ENCODE results near the gene VPS26C. TPM values are rescaled to one million over a fixed set of nuclear protein-coding genes. Genes with fewer than 3 reads are reported as not detected.

VPS26C gene
- total RNA-seq, 1 experiment from 2014 or later = 83.8 TPM

DNA sequence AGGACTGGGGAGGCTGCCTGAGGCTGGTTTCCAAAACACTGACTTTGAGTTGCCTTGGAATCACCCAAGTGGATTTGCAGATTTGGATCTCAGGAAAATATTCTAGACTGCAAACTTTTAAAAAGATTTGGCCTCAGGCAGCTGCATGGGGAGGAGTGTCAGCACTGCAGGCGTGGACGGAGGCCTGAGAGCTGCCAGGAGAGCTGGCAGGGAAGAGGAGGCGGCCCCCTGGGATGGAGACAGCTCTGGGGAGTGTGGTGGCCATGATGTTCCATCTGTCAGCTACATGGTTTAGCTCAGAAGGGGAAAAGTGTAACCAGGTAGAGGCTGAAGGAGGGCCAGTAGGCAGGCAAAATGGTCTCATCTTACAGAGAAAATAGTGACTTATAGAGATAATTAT, 72.1 kb downstream of the VPS26C start:
- DNase-seq (ENCODE audit: low read depth, low spot score) = no peak
- in situ Hi-C loops (cut with HindIII; ENCODE audit: low pct_unique_long_range_greater_than_20kb, low sequenced_read_pairs) = no loop called here

GRCh38 chr21:37193676-37194075, 73.5 kb downstream of the VPS26C start:
- DNase-seq (ENCODE audit: low read depth, low spot score) = no peak

GRCh38 chr21:37193006-37193405, 74.1 kb downstream of the VPS26C start:
- in situ Hi-C loops (cut with HindIII; ENCODE audit: low pct_unique_long_range_greater_than_20kb, low sequenced_read_pairs) = no loop called here
- DNase-seq (ENCODE audit: low read depth, low spot score) = peak; percentile 52

More at GRCh38 chr21:37193676-37194075, 73.5 kb downstream of the VPS26C start:
- in situ Hi-C loops (cut with HindIII; ENCODE audit: low pct_unique_long_range_greater_than_20kb, low sequenced_read_pairs) = no loop called here

DNA sequence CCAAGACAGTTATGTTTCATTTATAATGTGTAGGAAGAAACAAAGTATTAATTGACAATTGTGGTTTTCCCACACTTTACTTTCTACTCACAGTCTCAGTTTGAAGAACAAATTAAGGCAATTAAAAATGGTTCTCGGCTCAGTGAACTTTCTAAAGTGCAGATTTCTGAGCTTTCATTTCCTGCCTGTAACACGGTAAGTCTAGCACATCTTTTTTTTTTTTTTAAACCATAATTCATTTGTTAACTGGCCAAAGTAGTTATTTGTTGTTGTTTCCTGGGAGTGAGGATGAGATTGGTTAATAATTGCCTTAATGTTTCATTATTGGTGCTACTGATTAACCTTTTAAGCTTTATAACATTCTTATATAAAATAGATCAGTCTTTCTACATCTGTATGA, 75.1 kb downstream of the VPS26C start:
- in situ Hi-C loops (cut with HindIII; ENCODE audit: low pct_unique_long_range_greater_than_20kb, low sequenced_read_pairs) = no loop called here

GRCh38 chr21:37188825-37189224, 78.3 kb downstream of the VPS26C start:
- in situ Hi-C loops (cut with HindIII; ENCODE audit: low pct_unique_long_range_greater_than_20kb, low sequenced_read_pairs) = no loop called here
- DNase-seq (ENCODE audit: low read depth, low spot score) = no peak

More for the DNA sequence above, 75.1 kb downstream of the VPS26C start:
- no peak for DNase-seq (ENCODE audit: low read depth, low spot score)

DNA sequence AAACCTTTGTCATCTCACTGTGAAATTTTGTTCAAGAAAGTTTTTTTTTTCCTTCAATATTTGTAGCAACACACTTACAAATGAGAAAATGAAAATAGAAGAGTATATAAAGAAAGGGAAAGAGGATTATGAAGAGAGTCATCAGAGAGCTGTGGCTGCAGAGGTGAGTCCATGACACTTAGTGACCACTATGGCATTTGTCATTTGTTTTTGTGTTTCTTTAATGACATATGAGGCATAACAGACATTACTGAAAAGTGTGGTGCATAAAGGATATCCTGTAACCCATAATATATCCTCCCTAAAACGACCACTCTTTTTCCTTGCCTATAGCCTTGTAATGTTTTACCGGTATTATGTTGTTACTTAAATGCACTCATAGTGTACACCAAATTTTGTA, 80.2 kb downstream of the VPS26C start:
- in situ Hi-C loops (cut with HindIII; ENCODE audit: low pct_unique_long_range_greater_than_20kb, low sequenced_read_pairs) = no loop called here
- DNase-seq (ENCODE audit: low read depth, low spot score) = no peak

GRCh38 chr21:37184784-37185593, 82.1 kb downstream of the VPS26C start:
- DNase-seq (ENCODE audit: low read depth, low spot score) = no peak
- in situ Hi-C loops (cut with HindIII; ENCODE audit: low pct_unique_long_range_greater_than_20kb, low sequenced_read_pairs) = no loop called here

- no peak for DNase-seq (ENCODE audit: low read depth, low spot score)
- in situ Hi-C loops (cut with HindIII; ENCODE audit: low pct_unique_long_range_greater_than_20kb, low sequenced_read_pairs) = no loop called here
These were observed 83.4 kb downstream of the VPS26C start for GRCh38 chr21:37183749-37184148.

DNA sequence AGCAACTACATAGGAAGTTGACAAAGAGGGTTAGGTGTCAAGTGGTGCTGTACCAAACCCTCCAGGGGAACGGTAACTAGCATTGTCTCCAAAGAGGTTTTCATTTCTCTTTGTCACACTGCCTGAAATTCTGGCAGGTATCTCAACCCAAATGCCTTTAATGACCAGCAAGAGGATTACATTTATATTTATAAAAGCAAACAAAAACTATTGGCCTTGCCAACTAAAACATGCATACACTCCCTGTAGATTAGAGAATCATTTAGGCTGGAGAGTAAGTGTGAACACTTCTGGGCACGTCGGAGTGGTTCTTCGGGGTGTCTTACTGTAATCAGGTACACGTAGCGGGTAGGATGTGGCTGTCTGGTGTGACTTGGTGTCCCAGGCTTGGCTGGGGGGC, 84.9 kb downstream of the VPS26C start:
- no peak for DNase-seq (ENCODE audit: low read depth, low spot score)
- in situ Hi-C loops (cut with HindIII; ENCODE audit: low pct_unique_long_range_greater_than_20kb, low sequenced_read_pairs) = no loop called here

DNA sequence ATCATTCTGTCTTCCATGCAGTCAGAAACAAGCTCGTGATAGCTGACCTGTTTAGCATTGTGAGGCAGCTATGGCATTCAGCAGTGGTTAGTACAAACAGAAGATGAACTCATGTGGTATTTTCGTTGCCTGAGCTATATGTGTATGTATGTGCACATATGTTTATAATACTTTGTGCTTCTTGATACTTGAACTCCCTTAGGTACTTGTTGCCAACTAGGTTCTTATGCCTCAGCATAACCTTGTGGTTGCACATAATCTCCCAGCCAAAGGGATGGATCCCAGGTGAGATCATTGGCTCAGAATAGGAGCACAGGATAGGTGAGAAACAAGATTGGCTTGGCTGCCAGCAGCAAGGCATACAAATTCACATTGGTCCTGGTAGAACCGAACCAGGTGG, 86.1 kb downstream of the VPS26C start:
- in situ Hi-C loops (cut with HindIII; ENCODE audit: low pct_unique_long_range_greater_than_20kb, low sequenced_read_pairs) = no loop called here
- no peak for DNase-seq (ENCODE audit: low read depth, low spot score)

- in situ Hi-C loops (cut with HindIII; ENCODE audit: low pct_unique_long_range_greater_than_20kb, low sequenced_read_pairs) = no loop called here
- DNase-seq (ENCODE audit: low read depth, low spot score) = no peak
These were observed 90.4 kb downstream of the VPS26C start for GRCh38 chr21:37176716-37177115.

Small RNA genes within 50 kb of the gene (small RNA-seq; reads per million reads assigned to genes)
- 0 reads per million in 2 experiments for gene RN7SL678P

Other genes with a start within 250 kb of the VPS26C start
- gene PIGP, start 194.3 kb downstream of the VPS26C start, total RNA-seq (2014; rRNA removed; shearing (Covaris generic)) = 51.9 and 57.0 TPM in 2 replicates
- gene TTC3, start 194.1 kb downstream of the VPS26C start, total RNA-seq (2014; rRNA removed; shearing (Covaris generic)) = 93.4 and 99.9 TPM in 2 replicates
- 42.6 and 43.9 TPM in 2 replicates for gene DYRK1A, start 99.4 kb upstream of the VPS26C start, total RNA-seq (2014; rRNA removed; shearing (Covaris generic))